ENCODE measurements around the gene FRA10AC1. TPM values are rescaled to one million over a fixed set of nuclear protein-coding genes. Genes with fewer than 3 reads are reported as not detected.
A peak's percentile ranks its signal among the peaks of the same experiment; 100 is the strongest.

The FRA10AC1 gene
- 21.6 and 21.7 TPM in 2 replicates for total RNA-seq (2021)
- Bru-seq, nascent RNA, result percentile 83 among the genes with signal in this experiment
- percentile 90 among the genes with signal in this experiment for BruChase-seq, experiment 1, labeled RNA remaining after a 2-hour chase
- BruChase-seq, experiment 2, labeled RNA remaining after a 6-hour chase, result percentile 75 among the genes with signal in this experiment
- long read RNA-seq, full-length matches to known transcripts, result 62 of 93 reads
- long read RNA-seq, partial matches to known transcripts, result 7 of 93 reads
- long read RNA-seq, other reads (novel, unspliced or antisense), result 24 of 93 reads

DNA sequence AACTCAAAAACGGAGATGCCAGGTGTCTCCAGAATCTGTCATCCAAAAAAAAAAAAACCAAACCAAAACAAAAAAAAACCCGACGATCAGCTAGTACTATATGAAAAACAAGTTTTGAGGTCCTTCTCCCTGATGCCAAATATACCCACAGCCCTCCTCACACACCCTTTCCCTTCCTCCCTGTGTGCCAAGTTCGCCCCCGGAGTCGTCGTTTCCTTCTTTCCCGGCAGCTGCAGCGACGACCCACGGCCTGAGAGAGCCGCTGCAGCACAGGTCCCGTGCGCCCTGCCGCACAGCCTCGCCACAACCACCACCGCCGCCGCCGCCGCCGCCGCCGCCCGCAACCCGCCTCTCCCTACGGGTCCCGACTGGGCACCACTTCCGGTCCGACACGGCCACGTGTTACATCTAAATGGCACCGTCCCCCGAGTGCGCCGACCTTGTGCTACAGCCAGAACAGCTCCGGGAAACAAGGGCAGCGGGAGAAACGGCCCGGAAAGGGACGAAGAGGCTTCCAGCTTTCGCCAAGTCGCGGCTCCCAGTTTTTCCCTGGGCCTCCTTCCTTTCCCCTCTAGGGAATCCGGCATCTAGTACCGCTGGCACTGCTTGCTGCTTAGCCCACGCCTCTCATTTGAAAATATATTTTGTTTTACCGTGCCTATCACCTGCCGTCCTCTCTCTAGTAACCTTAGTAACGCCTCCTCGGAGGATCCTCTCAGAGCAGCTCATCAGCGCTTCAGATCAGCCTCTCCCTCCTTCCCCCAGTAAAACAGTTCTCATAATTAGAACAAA is at the start of gene FRA10AC1:
FRA10AC1 (minus strand) TSS at position 383 of the 792 bp plus-strand sequence. CDS start 2,486 bp downstream, outside the sequence.
- ChIA-PET CTCF (interaction anchor here (0.7 to 1.4 kb wide), 3 partner anchors 113 to 620 kb away, joined by 3 to 7 read pairs (median 6); no protein-coding TSS in a partner anchor), POLR2A (ENCODE audit: low non-redundant PET) (interaction anchor here (0.5 to 0.6 kb wide), 3 partner anchors 10 to 570 kb away, joined by 3 to 9 read pairs (median 5); no protein-coding TSS in a partner anchor)
- TF ChIP-seq, protein P1, sequence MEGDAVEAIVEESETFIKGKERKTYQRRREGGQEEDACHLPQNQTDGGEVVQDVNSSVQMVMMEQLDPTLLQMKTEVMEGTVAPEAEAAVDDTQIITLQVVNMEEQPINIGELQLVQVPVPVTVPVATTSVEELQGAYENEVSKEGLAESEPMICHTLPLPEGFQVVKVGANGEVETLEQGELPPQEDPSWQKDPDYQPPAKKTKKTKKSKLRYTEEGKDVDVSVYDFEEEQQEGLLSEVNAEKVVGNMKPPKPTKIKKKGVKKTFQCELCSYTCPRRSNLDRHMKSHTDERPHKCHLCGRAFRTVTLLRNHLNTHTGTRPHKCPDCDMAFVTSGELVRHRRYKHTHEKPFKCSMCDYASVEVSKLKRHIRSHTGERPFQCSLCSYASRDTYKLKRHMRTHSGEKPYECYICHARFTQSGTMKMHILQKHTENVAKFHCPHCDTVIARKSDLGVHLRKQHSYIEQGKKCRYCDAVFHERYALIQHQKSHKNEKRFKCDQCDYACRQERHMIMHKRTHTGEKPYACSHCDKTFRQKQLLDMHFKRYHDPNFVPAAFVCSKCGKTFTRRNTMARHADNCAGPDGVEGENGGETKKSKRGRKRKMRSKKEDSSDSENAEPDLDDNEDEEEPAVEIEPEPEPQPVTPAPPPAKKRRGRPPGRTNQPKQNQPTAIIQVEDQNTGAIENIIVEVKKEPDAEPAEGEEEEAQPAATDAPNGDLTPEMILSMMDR (conservative IDR thresholded peaks at IDR 0.05; ENCODE audit: low read depth, low read length), result peak; percentile 59
- TF ChIP-seq EZH2 (IDR thresholded peaks at IDR 0.05; ENCODE audit: borderline replicate concordance, low read depth, low read length, poor library complexity, severe bottlenecking), result no peak
- peak; percentile 92 for DNase-seq (ENCODE audit: low spot score)
- intact Hi-C loops (cut with micrococcal nuclease; ENCODE audit: unreplicated experiment), result loop anchor here (2.0 kb wide), 1 partner anchor 114 kb away; no protein-coding TSS in a partner anchor
- BruUV-seq (replicated peaks), result no TSS peak
- peak within 1 kb of the TSS; percentile 74 for H3K4me3 ChIP-seq (ENCODE audit: low read depth, low read length, poor library complexity, severe bottlenecking)
- H3K4me1 ChIP-seq (ENCODE audit: insufficient read depth, low read length, poor library complexity, severe bottlenecking), result no peaks in the 10 kb centered on the region
- no peaks in the 10 kb centered on the region for H3K9me3 ChIP-seq (ENCODE audit: low read depth, low read length, poor library complexity, severe bottlenecking)
- H3K27me3 ChIP-seq (replicated peaks; ENCODE audit: insufficient read depth, low read depth, low read length, poor library complexity), result no peaks in the 10 kb centered on the region
- H3K27ac ChIP-seq (ENCODE audit: low read depth, low read length, poor library complexity, severe bottlenecking), result peak within 1 kb of the TSS; percentile 81
- H3K36me3 ChIP-seq (ENCODE audit: insufficient read depth, low read length, poor library complexity, severe bottlenecking), result peaks cover 9% of the 10 kb centered on the region

- ChIA-PET POLR2A (ENCODE audit: low non-redundant PET) (no interaction called here), CTCF (no interaction called here)
- no peak overlapping the region for H3K4me3 ChIP-seq (ENCODE audit: low read depth, low read length, poor library complexity, severe bottlenecking)
- no peaks in the 10 kb centered on the region for H3K36me3 ChIP-seq (ENCODE audit: insufficient read depth, low read length, poor library complexity, severe bottlenecking)
- no TSS peak for BruUV-seq (replicated peaks)
- DNase-seq (ENCODE audit: low spot score), result peak; percentile 39
- H3K9me3 ChIP-seq (ENCODE audit: low read depth, low read length, poor library complexity, severe bottlenecking), result no peaks in the 10 kb centered on the region
- H3K27me3 ChIP-seq (replicated peaks; ENCODE audit: insufficient read depth, low read depth, low read length, poor library complexity), result no peaks in the 10 kb centered on the region
- TF ChIP-seq EZH2 (IDR thresholded peaks at IDR 0.05; ENCODE audit: borderline replicate concordance, low read depth, low read length, poor library complexity, severe bottlenecking), result no peak
- TF ChIP-seq, protein P1 (conservative IDR thresholded peaks at IDR 0.05; ENCODE audit: low read depth, low read length), result no peak
- intact Hi-C loops (cut with micrococcal nuclease; ENCODE audit: unreplicated experiment), result no loop called here
- no peak overlapping the region for H3K27ac ChIP-seq (ENCODE audit: low read depth, low read length, poor library complexity, severe bottlenecking)
- H3K4me1 ChIP-seq (ENCODE audit: insufficient read depth, low read length, poor library complexity, severe bottlenecking), result no peaks in the 10 kb centered on the region
Measured at GRCh38 chr10:93751832-93752231, 49.4 kb upstream of the FRA10AC1 start.

- Histone ChIP-seq H3K27ac (ENCODE audit: low read depth, low read length, poor library complexity, severe bottlenecking) (no peak overlapping the region), H3K36me3 (ENCODE audit: insufficient read depth, low read length, poor library complexity, severe bottlenecking) (no peaks in the 10 kb centered on the region), H3K4me1 (ENCODE audit: insufficient read depth, low read length, poor library complexity, severe bottlenecking) (no peaks in the 10 kb centered on the region), H3K4me3 (ENCODE audit: low read depth, low read length, poor library complexity, severe bottlenecking) (no peak overlapping the region), H3K9me3 (ENCODE audit: low read depth, low read length, poor library complexity, severe bottlenecking) (no peaks in the 10 kb centered on the region), H3K27me3 (replicated peaks; ENCODE audit: insufficient read depth, low read depth, low read length, poor library complexity) (no peaks in the 10 kb centered on the region)
- TF ChIP-seq EZH2 (IDR thresholded peaks at IDR 0.05; ENCODE audit: borderline replicate concordance, low read depth, low read length, poor library complexity, severe bottlenecking), result no peak
- TF ChIP-seq, protein P1 (conservative IDR thresholded peaks at IDR 0.05; ENCODE audit: low read depth, low read length), result no peak
- BruUV-seq (replicated peaks), result no TSS peak
- no peak for DNase-seq (ENCODE audit: low spot score)
- CTCF ChIA-PET, result no interaction called here
- intact Hi-C loops (cut with micrococcal nuclease; ENCODE audit: unreplicated experiment), result no loop called here
- POLR2A ChIA-PET (ENCODE audit: low non-redundant PET), result no interaction called here
Measured at GRCh38 chr10:93751124-93751523, 48.7 kb upstream of the FRA10AC1 start.
